Fibroblast of mammary gland (primary cell): ENCODE results near the gene CACNA2D2.

ENCODE experiments used
- DNase-seq: peaks from one replicate; pipeline ENCODE4 v3.0.0-alpha.2; 2010; ENCODE audit warnings: low read depth
- H3K4me3 ChIP-seq: 2 replicates; pipeline ENCODE4 v1.5.1; 2011; ENCODE audit warnings: low read depth, mild to moderate bottlenecking, low read length, moderate library complexity; ENCODE audit not compliant: control insufficient read depth
- CTCF ChIP-seq: conservative IDR thresholded peaks from 2 replicates; pipeline ENCODE4 v1.5.1; 2011; ENCODE audit warnings: low read depth, low read length, inconsistent platforms; ENCODE audit not compliant: control insufficient read depth, insufficient read depth

CACNA2D2 gene

DNA sequence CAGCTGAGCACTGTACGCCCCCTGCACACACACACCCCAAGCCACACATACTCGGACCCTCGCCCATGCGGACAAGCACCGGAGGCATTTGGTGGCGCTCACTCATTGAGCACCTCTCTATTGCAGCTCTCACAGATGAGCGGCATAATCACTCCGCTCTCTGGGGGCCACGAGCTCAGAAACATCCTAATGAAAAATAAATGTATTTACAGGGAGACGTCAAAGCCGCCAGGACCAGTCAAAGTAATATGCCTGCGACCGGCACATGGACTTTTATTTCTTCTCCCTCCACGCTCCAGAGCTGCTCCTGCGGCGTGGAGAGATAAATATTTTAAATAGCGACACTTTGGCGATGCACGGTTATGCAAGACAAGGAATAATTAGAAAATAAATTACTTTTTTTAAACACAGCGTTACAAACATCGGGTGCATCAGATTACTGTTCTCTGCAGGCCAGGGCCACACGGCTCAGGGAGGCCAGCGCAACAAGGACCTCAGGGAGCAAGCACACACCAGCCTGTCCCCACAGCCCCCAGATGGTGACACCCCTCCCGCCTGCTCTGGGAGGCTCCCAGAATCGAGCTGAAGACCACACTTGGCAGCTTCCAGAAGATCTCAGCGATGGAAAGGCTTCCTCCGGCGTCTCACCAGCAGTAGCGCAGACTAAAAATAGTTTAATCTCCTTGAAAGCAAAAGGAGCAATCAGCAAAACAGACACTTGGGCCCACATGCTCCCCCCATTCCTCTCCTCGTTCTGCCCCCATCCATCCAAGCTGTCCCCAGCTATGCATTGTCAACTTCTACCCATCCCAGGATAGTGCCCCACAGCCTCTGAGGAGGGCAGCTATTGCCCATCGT is 48.0 kb downstream of the CACNA2D2 start:
- no peak for TF ChIP-seq CTCF
- no peak overlapping the region for H3K4me3 ChIP-seq
- no peak for DNase-seq

- no peak for TF ChIP-seq CTCF
- DNase-seq: no peak
- H3K4me3 ChIP-seq: no peak overlapping the region
Measured at GRCh38 chr3:50454481-50455070, 48.9 kb downstream of the CACNA2D2 start.

DNA sequence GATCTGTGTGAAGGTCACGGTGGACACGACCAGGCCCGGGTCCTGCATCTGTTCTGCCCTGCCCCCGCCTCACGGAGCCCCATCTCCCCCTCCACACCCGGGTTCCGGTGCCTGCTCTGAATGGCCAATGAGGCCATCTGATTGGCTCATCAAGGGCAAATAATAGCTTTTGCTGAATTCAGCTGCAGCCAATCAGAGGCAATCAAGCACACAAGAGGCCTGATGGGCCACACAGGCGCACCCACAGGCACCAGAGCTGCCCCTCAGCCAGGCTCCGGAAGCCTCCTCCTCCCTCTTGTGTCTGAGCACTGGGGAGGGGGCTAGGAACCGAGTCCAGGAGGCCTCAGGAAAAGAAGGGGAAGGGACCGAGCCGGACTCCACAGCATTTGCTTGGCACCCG is 49.5 kb downstream of the CACNA2D2 start:
- TF ChIP-seq CTCF: no peak
- DNase-seq: no peak
- H3K4me3 ChIP-seq: no peak overlapping the region

GRCh38 chr3:50450209-50450921 is 53.1 kb downstream of the CACNA2D2 start:
- DNase-seq: peak; percentile 69
- no peak for TF ChIP-seq CTCF
- no peak overlapping the region for H3K4me3 ChIP-seq

DNA sequence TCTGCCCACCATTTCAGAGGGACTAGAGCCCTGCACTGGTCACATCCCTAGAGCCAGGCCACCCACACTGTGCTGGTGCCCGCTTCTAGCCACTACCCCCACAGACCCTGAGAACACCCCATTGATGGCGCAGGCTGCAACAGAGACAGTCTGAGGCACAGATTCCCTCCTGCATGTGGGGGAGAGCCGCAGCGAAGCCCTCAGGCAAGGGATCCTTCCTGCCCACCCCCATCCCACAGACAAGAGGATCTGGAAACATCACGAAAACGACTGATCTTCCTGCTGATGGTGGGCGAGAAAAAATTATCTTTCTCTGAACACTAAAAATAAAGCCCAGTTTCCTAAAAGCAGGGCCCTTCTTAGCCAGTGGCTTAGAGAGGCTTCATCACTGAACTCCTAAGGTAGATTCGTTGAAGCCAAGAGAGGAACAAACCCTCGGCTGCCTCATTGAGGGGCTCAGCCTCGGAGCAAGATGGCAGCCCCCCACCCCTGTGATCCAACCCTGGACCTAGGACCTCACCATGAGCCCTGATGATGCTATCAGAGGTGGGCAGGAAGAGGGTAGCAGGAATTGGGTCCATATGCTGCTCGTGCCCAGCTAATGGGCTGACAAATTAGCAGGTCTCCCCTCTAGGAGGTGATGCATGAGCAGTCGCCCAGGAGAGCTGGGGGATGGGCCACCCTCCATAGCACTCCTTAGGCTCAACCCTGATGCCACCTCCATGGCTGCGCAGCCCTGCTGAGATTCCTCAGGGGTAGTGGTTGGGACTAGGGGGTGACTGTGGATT is 54.5 kb downstream of the CACNA2D2 start:
- TF ChIP-seq CTCF: no peak

GRCh38 chr3:50447290-50447840 is 56.1 kb downstream of the CACNA2D2 start:
- no peak for DNase-seq
- TF ChIP-seq CTCF: no peak
- H3K4me3 ChIP-seq: no peak overlapping the region

More for the DNA sequence above, 54.5 kb downstream of the CACNA2D2 start:
- H3K4me3 ChIP-seq: no peak overlapping the region
- DNase-seq: no peak
